ENCODE measurements around the gene ICAM5. TPM values are rescaled to one million over a fixed set of nuclear protein-coding genes. Genes with fewer than 3 reads are reported as not detected.

Gene ICAM5
- total and polyA plus RNA-seq, 9 of the 15 experiments (the other 6 are each of a cell fraction or from before 2014, with no cell fraction given) = 0.10 to 114 (median 13.7) TPM

DNA sequence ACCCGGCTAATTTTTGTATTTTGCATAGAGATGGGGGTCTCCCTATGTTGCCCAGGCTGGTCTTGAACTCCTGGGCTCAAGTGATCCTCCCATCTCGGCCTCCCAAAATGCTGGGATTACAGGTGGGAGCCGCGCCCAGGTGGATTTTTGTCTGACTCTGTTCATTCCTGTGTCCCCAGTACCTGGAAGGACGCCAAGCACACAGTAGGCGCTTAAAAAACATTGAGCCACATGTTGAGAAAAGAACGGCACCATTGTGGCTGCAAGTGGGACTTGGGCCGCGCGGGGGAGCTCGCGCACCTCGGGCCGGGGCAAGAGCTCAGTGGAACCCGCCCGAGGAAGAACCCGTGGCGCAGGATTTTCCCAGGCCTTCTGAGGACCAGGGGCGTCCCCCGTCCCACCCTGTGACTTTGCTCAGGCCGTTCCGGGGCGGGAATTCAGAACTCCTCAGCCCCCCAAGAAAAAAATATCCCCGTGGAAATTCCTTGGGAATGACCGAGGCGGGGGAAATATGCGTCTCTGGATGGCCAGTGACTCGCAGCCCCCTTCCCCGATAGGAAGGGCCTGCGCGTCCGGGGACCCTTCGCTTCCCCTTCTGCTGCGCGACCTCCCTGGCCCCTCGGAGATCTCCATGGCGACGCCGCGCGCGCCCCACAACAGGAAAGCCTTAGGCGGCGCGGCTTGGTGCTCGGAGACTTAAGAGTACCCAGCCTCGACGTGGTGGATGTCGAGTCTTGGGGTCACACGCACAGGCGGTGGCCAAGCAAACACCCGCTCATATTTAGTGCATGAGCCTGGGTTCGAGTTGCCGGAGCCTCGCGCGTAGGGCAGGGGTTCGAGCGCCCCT lies 20.2 kb upstream of the ICAM5 start (continued):
- TF ChIP-seq ZNF280B (CRISPR knock-in tag; IDR thresholded peaks at IDR 0.05) (no peak), FOXO4 (CRISPR knock-in tag; IDR thresholded peaks at IDR 0.05) (no peak), E2F3 (CRISPR knock-in tag; IDR thresholded peaks at IDR 0.05) (no peak), ZMIZ1 (IDR thresholded peaks at IDR 0.05; ENCODE audit: low read depth in 2 of 2, low read length in 2 of 2) (no peak), GATAD2B (IDR thresholded peaks at IDR 0.05; ENCODE audit: borderline replicate concordance) (peak; percentile 33; the same call in 1 of the 2 replicates), TFAP4 (CRISPR knock-in tag; IDR thresholded peaks at IDR 0.05; ENCODE audit: borderline replicate concordance) (peak; percentile 82), SNRNP70 (optimal IDR thresholded peaks at IDR 0.05; ENCODE audit: low read depth, low read length) (no peak), CBFA2T3 (IDR thresholded peaks at IDR 0.05) (no peak), JUND (IDR thresholded peaks at IDR 0.05; ENCODE audit: borderline replicate concordance, low read depth, low read length) (no peak; the same call in 1 of the 2 replicates), JUND (tag; IDR thresholded peaks at IDR 0.05; ENCODE audit: borderline replicate concordance, low read depth, low read length) (peak; percentile 32; the same call in 1 of the 3 replicates), YY1 (IDR thresholded peaks at IDR 0.05; ENCODE audit: borderline replicate concordance in 1 of 3, control insufficient read depth in 1 of 3, extremely low read depth in 1 of 3, insufficient read depth in 3 of 3, insufficient read length in 1 of 3, insufficient replicate concordance in 2 of 3, low read depth in 1 of 3, low read length in 2 of 3) (peak in 2 of 3 experiments; percentile 55 to 71), GTF2E2 (tag; IDR thresholded peaks at IDR 0.05) (no peak)
- TF ChIP-seq, protein P1, sequence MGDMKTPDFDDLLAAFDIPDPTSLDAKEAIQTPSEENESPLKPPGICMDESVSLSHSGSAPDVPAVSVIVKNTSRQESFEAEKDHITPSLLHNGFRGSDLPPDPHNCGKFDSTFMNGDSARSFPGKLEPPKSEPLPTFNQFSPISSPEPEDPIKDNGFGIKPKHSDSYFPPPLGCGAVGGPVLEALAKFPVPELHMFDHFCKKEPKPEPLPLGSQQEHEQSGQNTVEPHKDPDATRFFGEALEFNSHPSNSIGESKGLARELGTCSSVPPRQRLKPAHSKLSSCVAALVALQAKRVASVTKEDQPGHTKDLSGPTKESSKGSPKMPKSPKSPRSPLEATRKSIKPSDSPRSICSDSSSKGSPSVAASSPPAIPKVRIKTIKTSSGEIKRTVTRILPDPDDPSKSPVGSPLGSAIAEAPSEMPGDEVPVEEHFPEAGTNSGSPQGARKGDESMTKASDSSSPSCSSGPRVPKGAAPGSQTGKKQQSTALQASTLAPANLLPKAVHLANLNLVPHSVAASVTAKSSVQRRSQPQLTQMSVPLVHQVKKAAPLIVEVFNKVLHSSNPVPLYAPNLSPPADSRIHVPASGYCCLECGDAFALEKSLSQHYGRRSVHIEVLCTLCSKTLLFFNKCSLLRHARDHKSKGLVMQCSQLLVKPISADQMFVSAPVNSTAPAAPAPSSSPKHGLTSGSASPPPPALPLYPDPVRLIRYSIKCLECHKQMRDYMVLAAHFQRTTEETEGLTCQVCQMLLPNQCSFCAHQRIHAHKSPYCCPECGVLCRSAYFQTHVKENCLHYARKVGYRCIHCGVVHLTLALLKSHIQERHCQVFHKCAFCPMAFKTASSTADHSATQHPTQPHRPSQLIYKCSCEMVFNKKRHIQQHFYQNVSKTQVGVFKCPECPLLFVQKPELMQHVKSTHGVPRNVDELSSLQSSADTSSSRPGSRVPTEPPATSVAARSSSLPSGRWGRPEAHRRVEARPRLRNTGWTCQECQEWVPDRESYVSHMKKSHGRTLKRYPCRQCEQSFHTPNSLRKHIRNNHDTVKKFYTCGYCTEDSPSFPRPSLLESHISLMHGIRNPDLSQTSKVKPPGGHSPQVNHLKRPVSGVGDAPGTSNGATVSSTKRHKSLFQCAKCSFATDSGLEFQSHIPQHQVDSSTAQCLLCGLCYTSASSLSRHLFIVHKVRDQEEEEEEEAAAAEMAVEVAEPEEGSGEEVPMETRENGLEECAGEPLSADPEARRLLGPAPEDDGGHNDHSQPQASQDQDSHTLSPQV (IDR thresholded peaks at IDR 0.05) = peak; percentile 44; the same call in 1 of the 2 replicates

Data from K562 (cell line).